HG02759 (cell line): Measurements from ENCODE around the gene CD200.

Experiments used
- ATAC-seq: cut with Tn5 transposase; IDR thresholded peaks from one replicate; pipeline ENCODE4 v1.9.1; 2021; ENCODE audit warnings: mild to moderate bottlenecking, moderate library complexity; ENCODE audit not compliant: unreplicated experiment

Gene CD200, protein sequence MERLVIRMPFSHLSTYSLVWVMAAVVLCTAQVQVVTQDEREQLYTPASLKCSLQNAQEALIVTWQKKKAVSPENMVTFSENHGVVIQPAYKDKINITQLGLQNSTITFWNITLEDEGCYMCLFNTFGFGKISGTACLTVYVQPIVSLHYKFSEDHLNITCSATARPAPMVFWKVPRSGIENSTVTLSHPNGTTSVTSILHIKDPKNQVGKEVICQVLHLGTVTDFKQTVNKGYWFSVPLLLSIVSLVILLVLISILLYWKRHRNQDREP

DNA sequence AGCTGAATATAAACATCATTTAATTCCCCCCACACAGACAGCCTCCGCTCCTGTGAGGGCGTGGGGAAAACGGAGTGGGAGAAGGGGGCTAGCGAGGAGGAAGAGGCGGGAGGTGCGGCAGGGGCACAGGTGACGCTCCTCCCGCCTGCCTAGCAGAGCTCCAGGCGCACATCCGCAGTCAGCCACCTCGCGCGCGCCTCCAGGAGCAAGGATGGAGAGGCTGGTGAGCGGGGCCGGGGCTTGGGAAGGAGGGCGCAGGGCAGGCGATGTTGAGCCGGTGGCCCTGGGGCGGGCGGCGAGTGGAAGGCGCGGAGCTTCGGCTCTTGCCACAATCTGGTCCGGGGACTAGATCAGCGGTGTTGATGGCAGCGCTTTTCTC is at the start of gene CD200:
TSS of gene CD200 (plus strand) at position 155 of the 379 bp plus-strand sequence. CDS start at position 212, 57 bp downstream.
- peak; percentile 74 for ATAC-seq

- ATAC-seq, result no peak
These were observed 43.9 kb upstream of the CD200 start for GRCh38 chr3:112289011-112289410.

GRCh38 chr3:112293368-112294321 is 39.3 kb upstream of the CD200 start, which contains the start of gene SLC9C1:
Gene SLC9C1, minus strand, starts transcription at chr3:112294216. Its CDS starts 7,425 bp downstream, at chr3:112286791.
- ATAC-seq, result peak; percentile 61

- ATAC-seq, result no peak
These were observed 35.2 kb upstream of the CD200 start for GRCh38 chr3:112297714-112298113.

GRCh38 chr3:112298781-112299180 is 34.2 kb upstream of the CD200 start:
- no peak for ATAC-seq

DNA sequence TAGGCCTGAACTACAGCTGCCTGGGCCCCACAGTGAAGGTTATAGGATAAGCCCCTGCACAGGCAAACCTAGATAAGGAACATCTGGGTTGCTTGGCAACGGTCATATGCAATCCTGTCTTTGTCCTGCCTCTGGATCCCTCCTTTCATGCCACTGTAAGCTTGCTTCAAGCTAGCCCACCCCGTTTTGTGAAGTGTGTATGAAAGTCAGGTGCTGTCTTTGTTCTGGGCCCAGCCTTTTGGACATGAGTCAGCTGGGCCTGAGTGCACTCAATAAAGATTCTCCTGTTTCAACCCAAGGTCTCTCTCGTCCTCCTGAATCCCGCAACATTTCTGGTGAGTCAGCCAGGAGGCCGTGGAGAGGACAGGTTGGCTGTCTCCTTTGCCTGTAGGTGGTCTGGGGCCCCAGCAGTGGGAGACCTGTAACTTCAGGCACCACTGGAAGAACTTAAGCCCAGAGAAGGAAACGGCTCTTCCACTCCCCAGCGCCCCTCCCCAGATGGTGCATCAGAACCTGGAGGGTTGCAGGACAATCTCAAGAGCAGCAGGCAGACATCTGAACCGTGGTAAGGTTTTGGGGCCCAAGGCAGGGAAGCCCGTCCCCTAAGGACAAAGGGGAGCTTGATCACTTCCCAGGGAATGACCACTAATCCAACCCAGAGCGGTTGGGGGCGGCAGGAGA is 30.7 kb upstream of the CD200 start:
- no peak for ATAC-seq

GRCh38 chr3:112302881-112303763 is 29.8 kb upstream of the CD200 start:
- peak; percentile 51 for ATAC-seq

- peak; percentile 52 for ATAC-seq
These were observed 29.1 kb upstream of the CD200 start for GRCh38 chr3:112303764-112304325.

DNA sequence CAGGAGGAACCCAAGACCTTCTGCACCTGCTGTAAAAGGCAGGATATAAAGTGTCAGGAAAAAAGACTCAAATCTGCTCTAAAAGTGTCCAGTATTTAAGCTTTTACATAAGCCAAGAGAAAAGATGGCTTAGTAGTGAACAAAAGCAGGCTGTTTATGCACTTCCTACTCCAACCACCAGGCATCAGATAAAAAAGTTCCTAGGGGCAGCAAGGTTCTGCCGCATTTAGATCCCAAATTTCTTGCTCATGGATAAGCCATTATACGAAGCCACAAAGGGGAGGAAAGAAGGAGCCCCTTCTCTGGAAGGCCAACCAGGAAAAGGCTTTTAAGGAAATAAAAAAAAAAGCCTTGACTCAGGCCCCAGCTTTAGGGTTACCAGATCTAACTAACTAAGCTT is 28.3 kb upstream of the CD200 start:
- no peak for ATAC-seq

GRCh38 chr3:112306825-112307224 is 26.1 kb upstream of the CD200 start:
- no peak for ATAC-seq

DNA sequence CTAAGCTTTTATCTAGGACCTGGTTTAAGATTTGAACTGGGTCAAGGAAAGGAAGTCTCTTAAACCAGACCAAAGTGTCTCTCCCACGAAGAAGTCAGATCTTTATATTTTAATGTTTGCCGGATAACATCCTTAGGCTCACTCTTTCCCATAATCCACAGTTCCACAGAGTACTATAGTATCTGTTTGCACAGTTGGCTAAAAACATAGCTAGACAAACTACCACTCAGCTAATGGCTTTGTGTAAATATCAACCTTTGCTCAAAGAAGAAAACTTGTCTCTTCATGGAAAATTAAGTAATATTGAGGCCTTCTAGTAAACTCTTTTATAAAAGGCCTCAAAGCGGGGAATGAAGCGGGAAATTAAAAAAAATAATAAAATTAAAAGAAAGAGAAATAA is 25.4 kb upstream of the CD200 start:
- ATAC-seq, result no peak

GRCh38 chr3:112308151-112308911 is 24.6 kb upstream of the CD200 start:
- ATAC-seq, result no peak

DNA sequence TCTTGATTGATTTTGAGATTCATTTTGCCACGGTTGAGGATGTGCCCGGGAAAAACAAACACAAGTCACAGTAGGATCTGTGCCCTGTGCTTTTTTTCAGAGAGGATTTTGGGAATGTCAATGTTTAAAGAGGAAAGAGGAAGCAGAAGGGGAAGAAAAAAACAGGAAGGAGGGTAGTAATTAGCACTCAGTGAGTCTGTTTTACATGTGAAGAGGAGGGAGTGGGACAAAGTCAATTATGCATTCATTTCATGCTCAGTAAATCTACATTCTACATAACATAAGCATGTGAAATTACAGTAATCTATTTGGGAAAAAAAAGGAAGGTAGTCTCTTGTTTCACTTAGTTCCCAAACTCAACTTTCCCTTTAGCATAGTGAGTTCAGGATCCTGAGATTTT is 18.3 kb upstream of the CD200 start:
- ATAC-seq, result no peak

DNA sequence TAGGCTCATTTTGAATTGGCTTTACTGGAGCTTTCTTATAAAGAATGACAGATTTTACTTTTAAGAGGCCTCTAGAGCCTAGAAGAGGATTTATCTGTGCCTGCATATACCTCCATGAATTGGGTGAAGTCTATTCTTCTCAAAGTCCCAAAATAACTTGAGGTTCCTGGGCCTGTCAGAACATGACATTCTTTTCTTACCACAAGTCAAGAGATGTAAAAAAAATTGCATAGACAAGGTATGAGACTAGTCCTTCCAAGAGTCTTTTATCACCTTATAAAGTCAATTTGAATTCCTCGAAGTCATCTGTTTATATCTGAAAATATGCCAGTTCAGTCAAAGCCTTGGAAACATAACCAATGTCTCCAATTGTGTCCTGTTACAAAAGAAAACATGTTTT is 17.2 kb upstream of the CD200 start:
- ATAC-seq, result no peak

- no peak for ATAC-seq
These were observed 13.3 kb upstream of the CD200 start for GRCh38 chr3:112319516-112320276.

DNA sequence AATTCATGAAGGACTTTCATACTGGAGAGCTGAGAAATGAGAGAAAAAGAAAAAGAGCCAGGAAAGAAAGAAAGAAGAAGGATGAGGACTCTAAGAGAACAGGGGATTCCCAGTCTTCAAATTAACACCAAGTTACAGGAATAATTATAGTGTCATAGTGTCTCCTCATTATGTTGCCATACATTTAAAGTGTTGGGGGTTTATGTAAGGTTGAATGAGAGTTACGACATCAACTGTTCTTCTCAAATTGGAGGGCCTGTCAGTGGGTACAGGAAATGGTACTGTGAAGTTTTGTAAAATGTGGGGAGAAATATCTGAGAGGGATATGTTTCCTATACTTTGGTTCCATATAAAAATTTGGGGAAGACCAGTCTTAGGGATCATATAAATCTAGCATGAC is 12.3 kb upstream of the CD200 start:
- no peak for ATAC-seq

DNA sequence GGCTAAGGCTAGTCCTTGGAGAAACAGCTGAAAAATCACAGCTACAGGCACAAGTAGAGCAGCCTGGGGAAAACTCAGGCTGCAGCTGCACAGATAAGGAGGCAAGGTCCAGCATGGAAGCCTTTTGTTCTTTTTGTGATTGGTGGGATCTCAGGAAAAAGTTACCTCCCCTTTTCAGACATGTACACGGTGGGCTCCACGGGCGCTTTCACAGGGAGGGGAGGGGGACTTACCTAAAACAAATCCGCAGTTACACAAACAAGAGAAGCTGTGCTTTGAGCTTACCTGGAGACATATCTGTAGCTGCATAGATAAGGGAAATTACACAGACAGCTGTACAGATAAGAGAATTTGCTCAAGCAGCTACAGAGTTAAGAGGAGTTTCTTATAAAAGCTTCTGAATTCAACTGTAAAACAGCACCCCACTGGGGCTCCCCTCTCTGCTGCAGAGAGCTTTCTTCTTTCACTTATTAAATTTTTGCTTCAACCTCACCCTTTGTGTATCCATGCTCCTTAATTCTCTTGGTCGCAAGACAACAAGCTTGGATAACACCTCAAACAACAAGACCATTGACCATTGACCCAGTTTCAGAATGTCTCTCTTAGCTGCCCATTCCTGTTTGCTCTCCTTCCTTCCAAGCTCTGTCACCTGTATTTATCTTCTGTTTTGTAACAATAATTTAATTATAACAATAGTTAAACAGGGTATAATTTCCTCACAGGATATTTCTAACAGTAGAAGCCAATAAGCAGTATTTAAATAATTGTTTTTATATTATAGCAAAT is 10.9 kb upstream of the CD200 start:
- no peak for ATAC-seq
